Measurements from ENCODE around the gene TVP23C. TPM values are rescaled to one million over a fixed set of nuclear protein-coding genes. Genes with fewer than 3 reads are reported as not detected.

Gene TVP23C
- total RNA-seq, 1 experiment from 2014 or later = 6.7 TPM

GRCh38 chr17:15511142-15511541 lies 52.1 kb downstream of the TVP23C start:
- in situ Hi-C loops (cut with HindIII; ENCODE audit: low pct_unique_long_range_greater_than_20kb, low sequenced_read_pairs) (no loop called here), intact Hi-C loops (cut with micrococcal nuclease; ENCODE audit: unreplicated experiment) (no loop called here)
- H3K27ac ChIP-seq (ENCODE audit: low read length) = no peak overlapping the region
- no peaks in the 10 kb centered on the region for H3K27me3 ChIP-seq (ENCODE audit: control insufficient read depth, insufficient read depth, low read length)
- ATAC-seq = no peak
- no peak for DNase-seq (ENCODE audit: low read depth, low spot score)
- no peaks in the 10 kb centered on the region for H3K9me3 ChIP-seq (ENCODE audit: control insufficient read depth, insufficient read depth, low read depth, low read length)
- BruUV-seq (replicated peaks) = no TSS peak
- no peaks in the 10 kb centered on the region for H3K36me3 ChIP-seq (ENCODE audit: control insufficient read depth, insufficient read depth, low read length)
- ChIA-PET CTCF (no interaction called here), POLR2A (no interaction called here)
- no peak overlapping the region for H3K4me3 ChIP-seq (ENCODE audit: low read depth in 2 of 2, low read length in 2 of 2)
- TF ChIP-seq, protein P1, sequence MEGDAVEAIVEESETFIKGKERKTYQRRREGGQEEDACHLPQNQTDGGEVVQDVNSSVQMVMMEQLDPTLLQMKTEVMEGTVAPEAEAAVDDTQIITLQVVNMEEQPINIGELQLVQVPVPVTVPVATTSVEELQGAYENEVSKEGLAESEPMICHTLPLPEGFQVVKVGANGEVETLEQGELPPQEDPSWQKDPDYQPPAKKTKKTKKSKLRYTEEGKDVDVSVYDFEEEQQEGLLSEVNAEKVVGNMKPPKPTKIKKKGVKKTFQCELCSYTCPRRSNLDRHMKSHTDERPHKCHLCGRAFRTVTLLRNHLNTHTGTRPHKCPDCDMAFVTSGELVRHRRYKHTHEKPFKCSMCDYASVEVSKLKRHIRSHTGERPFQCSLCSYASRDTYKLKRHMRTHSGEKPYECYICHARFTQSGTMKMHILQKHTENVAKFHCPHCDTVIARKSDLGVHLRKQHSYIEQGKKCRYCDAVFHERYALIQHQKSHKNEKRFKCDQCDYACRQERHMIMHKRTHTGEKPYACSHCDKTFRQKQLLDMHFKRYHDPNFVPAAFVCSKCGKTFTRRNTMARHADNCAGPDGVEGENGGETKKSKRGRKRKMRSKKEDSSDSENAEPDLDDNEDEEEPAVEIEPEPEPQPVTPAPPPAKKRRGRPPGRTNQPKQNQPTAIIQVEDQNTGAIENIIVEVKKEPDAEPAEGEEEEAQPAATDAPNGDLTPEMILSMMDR (IDR thresholded peaks at IDR 0.05) = no peak
- TF ChIP-seq, protein P2, sequence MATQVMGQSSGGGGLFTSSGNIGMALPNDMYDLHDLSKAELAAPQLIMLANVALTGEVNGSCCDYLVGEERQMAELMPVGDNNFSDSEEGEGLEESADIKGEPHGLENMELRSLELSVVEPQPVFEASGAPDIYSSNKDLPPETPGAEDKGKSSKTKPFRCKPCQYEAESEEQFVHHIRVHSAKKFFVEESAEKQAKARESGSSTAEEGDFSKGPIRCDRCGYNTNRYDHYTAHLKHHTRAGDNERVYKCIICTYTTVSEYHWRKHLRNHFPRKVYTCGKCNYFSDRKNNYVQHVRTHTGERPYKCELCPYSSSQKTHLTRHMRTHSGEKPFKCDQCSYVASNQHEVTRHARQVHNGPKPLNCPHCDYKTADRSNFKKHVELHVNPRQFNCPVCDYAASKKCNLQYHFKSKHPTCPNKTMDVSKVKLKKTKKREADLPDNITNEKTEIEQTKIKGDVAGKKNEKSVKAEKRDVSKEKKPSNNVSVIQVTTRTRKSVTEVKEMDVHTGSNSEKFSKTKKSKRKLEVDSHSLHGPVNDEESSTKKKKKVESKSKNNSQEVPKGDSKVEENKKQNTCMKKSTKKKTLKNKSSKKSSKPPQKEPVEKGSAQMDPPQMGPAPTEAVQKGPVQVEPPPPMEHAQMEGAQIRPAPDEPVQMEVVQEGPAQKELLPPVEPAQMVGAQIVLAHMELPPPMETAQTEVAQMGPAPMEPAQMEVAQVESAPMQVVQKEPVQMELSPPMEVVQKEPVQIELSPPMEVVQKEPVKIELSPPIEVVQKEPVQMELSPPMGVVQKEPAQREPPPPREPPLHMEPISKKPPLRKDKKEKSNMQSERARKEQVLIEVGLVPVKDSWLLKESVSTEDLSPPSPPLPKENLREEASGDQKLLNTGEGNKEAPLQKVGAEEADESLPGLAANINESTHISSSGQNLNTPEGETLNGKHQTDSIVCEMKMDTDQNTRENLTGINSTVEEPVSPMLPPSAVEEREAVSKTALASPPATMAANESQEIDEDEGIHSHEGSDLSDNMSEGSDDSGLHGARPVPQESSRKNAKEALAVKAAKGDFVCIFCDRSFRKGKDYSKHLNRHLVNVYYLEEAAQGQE (IDR thresholded peaks at IDR 0.05; ENCODE audit: insufficient read depth in 1 of 2, low read depth in 2 of 2, low read length in 1 of 2) = no peak
- TF ChIP-seq POLR2AphosphoS5 (IDR thresholded peaks at IDR 0.05; ENCODE audit: low read depth, low read length) (no peak), SIN3A (IDR thresholded peaks at IDR 0.05; ENCODE audit: borderline replicate concordance, insufficient read depth, low read depth, low read length) (no peak), TCF7L2 (IDR thresholded peaks at IDR 0.05; ENCODE audit: low read depth, low read length) (no peak)
- H3K4me1 ChIP-seq (ENCODE audit: control insufficient read depth, insufficient read depth, low read length) = no peaks in the 10 kb centered on the region

GRCh38 chr17:15510361-15510760 lies 52.9 kb downstream of the TVP23C start:
- H3K27me3 ChIP-seq (ENCODE audit: control insufficient read depth, insufficient read depth, low read length) = no peaks in the 10 kb centered on the region
- no peaks in the 10 kb centered on the region for H3K36me3 ChIP-seq (ENCODE audit: control insufficient read depth, insufficient read depth, low read length)
- H3K9me3 ChIP-seq (ENCODE audit: control insufficient read depth, insufficient read depth, low read depth, low read length) = no peaks in the 10 kb centered on the region
- TF ChIP-seq, protein P1 (IDR thresholded peaks at IDR 0.05) = no peak
- no peak for TF ChIP-seq SIN3A (IDR thresholded peaks at IDR 0.05; ENCODE audit: borderline replicate concordance, insufficient read depth, low read depth, low read length)
- no peak for TF ChIP-seq TCF7L2 (IDR thresholded peaks at IDR 0.05; ENCODE audit: low read depth, low read length)
- TF ChIP-seq POLR2AphosphoS5 (IDR thresholded peaks at IDR 0.05; ENCODE audit: low read depth, low read length) = no peak
- TF ChIP-seq, protein P2 (IDR thresholded peaks at IDR 0.05; ENCODE audit: insufficient read depth in 1 of 2, low read depth in 2 of 2, low read length in 1 of 2) = no peak
- no peaks in the 10 kb centered on the region for H3K4me1 ChIP-seq (ENCODE audit: control insufficient read depth, insufficient read depth, low read length)
- peak; percentile 42 for DNase-seq (ENCODE audit: low read depth, low spot score)
- in situ Hi-C loops (cut with HindIII; ENCODE audit: low pct_unique_long_range_greater_than_20kb, low sequenced_read_pairs) (no loop called here), intact Hi-C loops (cut with micrococcal nuclease; ENCODE audit: unreplicated experiment) (no loop called here)
- H3K27ac ChIP-seq (ENCODE audit: low read length) = no peak overlapping the region
- ChIA-PET POLR2A (no interaction called here), CTCF (no interaction called here)
- no TSS peak for BruUV-seq (replicated peaks)
- ATAC-seq = no peak
- no peak overlapping the region for H3K4me3 ChIP-seq (ENCODE audit: low read depth in 2 of 2, low read length in 2 of 2)
